HL-60 (cell line): ENCODE data around the gene TENM4.
A peak's percentile ranks its signal among the peaks of the same experiment; 100 is the strongest.

Experiments
- DNase-seq, 2 experiments: peaks; one replicate each; pipeline ENCODE4 v3.0.0-alpha.2; 2010 to 2020; ENCODE audit warnings: low read depth in 1 of 2, low spot score in 1 of 2
- H3K27ac ChIP-seq: fragments of 250-450 bp; sonication (Bioruptor Pico); replicated peaks from 2 replicates; pipeline ENCODE4 v1.5.1; 2020; ENCODE audit warnings: mild to moderate bottlenecking, moderate library complexity
- H3K27me3 ChIP-seq: fragments of 250-450 bp; sonication (Bioruptor Pico); 2 replicates; pipeline ENCODE4 v1.5.1; 2021; ENCODE audit warnings: mild to moderate bottlenecking, moderate library complexity; ENCODE audit not compliant: insufficient read depth, poor library complexity, severe bottlenecking
- H3K4me3 ChIP-seq: replicated peaks from 2 replicates; pipeline ENCODE4 v1.5.1; 2011; ENCODE audit warnings: mild to moderate bottlenecking, control low read depth, low read length; ENCODE audit not compliant: insufficient read depth
- GABPA ChIP-seq: IDR thresholded peaks from 2 replicates; pipeline ENCODE4 v1.6.1; 2012; ENCODE audit warnings: low read depth
- POLR2AphosphoS5 ChIP-seq: IDR thresholded peaks from 2 replicates; pipeline ENCODE4 v1.6.1; 2012; ENCODE audit warnings: low read depth
- SPI1 ChIP-seq: IDR thresholded peaks from 2 replicates; pipeline ENCODE4 v1.6.1; 2012; ENCODE audit warnings: low read depth, mild to moderate bottlenecking, borderline replicate concordance
- TF ChIP-seq, protein P1 (sequence below): IDR thresholded peaks from 2 replicates; pipeline ENCODE4 v1.6.1; 2012; ENCODE audit warnings: low read depth; ENCODE audit not compliant: insufficient replicate concordance
- TF ChIP-seq, protein P2 (sequence below): IDR thresholded peaks from one replicate; pipeline ENCODE4 v1.5.1; 2011; ENCODE audit warnings: low read length, control low read depth, inconsistent platforms; ENCODE audit not compliant: insufficient read depth

Gene TENM4

DNA sequence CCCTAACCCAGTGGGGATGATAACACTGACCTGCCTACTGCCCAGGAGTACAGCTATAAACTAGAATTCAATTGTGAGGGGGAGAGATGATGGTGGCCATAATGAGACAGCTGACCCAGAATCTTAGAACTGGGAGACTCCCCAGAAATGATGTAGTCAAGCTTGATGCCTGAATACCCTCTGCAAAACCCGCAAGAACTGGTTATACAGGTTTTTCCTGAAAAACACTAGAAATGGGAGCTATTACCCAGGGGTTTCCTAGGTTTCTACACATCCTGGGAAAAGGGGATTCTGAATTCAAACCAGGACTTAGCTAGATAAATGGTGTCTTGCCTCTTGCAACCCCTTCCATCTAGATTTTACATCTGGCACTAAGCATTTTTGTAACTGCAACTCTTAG is 752.4 kb downstream of the TENM4 start:
- no peak overlapping the region for H3K4me3 ChIP-seq
- DNase-seq: no peak
- H3K27me3 ChIP-seq: no peaks in the 10 kb centered on the region
- TF ChIP-seq POLR2AphosphoS5 (no peak), SPI1 (no peak), GABPA (no peak)
- TF ChIP-seq, protein P1, sequence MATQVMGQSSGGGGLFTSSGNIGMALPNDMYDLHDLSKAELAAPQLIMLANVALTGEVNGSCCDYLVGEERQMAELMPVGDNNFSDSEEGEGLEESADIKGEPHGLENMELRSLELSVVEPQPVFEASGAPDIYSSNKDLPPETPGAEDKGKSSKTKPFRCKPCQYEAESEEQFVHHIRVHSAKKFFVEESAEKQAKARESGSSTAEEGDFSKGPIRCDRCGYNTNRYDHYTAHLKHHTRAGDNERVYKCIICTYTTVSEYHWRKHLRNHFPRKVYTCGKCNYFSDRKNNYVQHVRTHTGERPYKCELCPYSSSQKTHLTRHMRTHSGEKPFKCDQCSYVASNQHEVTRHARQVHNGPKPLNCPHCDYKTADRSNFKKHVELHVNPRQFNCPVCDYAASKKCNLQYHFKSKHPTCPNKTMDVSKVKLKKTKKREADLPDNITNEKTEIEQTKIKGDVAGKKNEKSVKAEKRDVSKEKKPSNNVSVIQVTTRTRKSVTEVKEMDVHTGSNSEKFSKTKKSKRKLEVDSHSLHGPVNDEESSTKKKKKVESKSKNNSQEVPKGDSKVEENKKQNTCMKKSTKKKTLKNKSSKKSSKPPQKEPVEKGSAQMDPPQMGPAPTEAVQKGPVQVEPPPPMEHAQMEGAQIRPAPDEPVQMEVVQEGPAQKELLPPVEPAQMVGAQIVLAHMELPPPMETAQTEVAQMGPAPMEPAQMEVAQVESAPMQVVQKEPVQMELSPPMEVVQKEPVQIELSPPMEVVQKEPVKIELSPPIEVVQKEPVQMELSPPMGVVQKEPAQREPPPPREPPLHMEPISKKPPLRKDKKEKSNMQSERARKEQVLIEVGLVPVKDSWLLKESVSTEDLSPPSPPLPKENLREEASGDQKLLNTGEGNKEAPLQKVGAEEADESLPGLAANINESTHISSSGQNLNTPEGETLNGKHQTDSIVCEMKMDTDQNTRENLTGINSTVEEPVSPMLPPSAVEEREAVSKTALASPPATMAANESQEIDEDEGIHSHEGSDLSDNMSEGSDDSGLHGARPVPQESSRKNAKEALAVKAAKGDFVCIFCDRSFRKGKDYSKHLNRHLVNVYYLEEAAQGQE: no peak
- TF ChIP-seq, protein P2, sequence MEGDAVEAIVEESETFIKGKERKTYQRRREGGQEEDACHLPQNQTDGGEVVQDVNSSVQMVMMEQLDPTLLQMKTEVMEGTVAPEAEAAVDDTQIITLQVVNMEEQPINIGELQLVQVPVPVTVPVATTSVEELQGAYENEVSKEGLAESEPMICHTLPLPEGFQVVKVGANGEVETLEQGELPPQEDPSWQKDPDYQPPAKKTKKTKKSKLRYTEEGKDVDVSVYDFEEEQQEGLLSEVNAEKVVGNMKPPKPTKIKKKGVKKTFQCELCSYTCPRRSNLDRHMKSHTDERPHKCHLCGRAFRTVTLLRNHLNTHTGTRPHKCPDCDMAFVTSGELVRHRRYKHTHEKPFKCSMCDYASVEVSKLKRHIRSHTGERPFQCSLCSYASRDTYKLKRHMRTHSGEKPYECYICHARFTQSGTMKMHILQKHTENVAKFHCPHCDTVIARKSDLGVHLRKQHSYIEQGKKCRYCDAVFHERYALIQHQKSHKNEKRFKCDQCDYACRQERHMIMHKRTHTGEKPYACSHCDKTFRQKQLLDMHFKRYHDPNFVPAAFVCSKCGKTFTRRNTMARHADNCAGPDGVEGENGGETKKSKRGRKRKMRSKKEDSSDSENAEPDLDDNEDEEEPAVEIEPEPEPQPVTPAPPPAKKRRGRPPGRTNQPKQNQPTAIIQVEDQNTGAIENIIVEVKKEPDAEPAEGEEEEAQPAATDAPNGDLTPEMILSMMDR: no peak
- H3K27ac ChIP-seq: no peak overlapping the region

DNA sequence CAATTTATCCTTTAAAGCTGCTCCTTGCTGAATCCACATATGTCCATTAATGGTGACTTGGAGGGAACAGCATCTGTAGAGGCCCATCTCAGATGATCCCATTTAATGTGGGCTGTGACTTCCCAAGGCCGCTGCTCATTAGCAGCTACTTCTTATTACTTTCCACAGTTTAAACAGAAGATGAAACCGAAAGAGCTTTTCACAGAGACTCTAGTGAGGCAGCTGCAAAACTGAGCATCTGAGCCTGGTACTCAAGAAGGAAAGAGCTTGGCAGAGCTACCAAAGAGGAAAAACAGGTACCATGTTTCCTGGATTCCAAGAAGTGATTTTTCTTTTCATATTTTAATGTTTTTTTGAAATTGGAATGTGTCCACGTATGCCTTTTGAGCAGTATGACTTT is 755.7 kb downstream of the TENM4 start:
- Histone ChIP-seq H3K27me3 (no peaks in the 10 kb centered on the region), H3K4me3 (no peak overlapping the region), H3K27ac (no peak overlapping the region)
- DNase-seq: no peak
- TF ChIP-seq POLR2AphosphoS5 (no peak), SPI1 (no peak), GABPA (no peak)
- TF ChIP-seq, protein P1: no peak
- TF ChIP-seq, protein P2: no peak

DNA sequence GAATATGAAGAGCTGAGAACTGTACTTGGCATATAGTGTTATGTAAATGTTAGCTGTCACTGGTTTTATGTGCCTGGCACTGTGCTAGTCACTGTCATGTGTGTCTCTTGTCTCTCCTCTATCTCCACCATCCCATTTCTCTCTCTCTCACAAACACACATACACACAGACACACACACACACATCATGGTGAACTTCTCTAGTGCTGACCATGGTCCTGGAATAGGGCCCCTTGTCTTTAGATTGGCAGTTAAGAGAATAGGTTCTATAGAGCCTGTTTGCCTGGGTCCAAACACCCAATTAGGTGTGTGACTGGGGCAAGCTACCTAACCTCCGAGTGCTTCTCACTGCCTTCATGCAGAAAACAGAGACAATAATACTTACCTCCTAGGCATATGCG is 756.5 kb downstream of the TENM4 start:
- Histone ChIP-seq H3K27ac (no peak overlapping the region), H3K4me3 (no peak overlapping the region), H3K27me3 (no peaks in the 10 kb centered on the region)
- TF ChIP-seq, protein P1: peak; percentile 89
- no peak for TF ChIP-seq POLR2AphosphoS5
- TF ChIP-seq GABPA: no peak
- DNase-seq: no peak

DNA sequence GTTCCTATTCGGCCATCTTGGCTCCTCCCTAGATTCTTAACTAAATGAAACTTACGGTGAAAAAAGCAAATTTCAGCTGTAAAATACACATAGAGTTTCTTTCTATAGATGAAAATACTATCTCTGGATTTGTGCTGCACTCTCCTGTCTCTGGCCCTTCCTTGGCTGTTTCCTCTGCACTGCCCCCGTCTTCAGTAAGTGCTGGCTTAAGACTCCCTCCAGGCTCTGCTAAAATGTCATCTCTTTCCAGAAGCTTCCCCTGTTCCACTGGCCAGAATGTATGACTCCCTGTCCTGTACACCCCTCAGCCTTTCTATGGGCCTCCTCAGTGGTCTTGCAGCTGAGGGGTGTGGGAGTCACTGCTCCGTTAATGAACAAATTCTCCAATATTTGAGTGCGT is 757.1 kb downstream of the TENM4 start:
- TF ChIP-seq, protein P2: no peak
- TF ChIP-seq POLR2AphosphoS5 (no peak), GABPA (no peak), SPI1 (no peak)
- TF ChIP-seq, protein P1: no peak
- H3K27ac ChIP-seq: no peak overlapping the region
- no peaks in the 10 kb centered on the region for H3K27me3 ChIP-seq
- no peak for DNase-seq
- no peak overlapping the region for H3K4me3 ChIP-seq
